ENCODE results near the gene FURIN. TPM values are rescaled to one million over a fixed set of nuclear protein-coding genes. Genes with fewer than 3 reads are reported as not detected.
A peak's percentile ranks its signal among the peaks of the same experiment; 100 is the strongest.

The FURIN gene
- polyA plus RNA-seq, 2 of the 4 experiments (the other 2 are of a cell fraction), result 16.8 to 33.3 TPM

DNA sequence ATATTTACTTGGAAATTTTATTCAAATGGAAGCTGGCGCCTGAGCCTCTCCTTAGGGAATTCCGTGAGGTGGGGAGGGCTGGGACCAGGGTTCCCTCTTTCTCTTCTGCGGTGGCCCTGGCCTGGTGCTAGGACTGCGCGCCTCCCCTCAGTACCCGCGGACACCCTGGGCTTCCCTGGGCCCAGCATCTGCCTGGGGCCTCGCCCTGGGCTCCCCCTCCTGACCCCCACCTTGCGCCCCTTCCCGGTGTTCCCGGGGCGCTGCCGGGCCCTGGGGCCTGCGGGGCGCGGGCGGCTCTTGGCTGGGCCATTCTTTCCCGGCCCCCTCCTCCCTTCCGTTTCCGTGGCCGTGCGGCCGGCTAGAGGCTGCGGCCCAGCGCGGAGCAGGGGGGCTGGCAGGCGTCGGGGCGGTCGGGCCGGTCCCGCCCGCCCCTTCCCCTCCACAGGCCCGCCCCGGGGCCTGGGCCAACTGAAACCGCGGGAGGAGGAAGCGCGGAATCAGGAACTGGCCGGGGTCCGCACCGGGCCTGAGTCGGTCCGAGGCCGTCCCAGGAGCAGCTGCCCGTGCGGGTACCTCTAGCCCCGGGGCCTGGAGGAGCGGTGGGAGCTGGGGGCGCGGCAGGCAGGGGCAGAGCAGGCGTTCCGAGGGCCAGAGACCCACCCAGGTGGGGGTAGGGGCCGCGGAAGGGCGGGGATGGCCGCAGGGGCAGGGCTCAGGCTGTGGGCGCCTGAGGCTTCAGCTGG, 15.8 kb downstream of the FURIN start, which contains the start of gene FES:
Gene FES (plus strand): TSS at position 529 of the 743 bp plus-strand sequence. CDS start 542 bp downstream, outside the sequence.
- ATAC-seq (no peak), FAIRE-seq (no peak), DNase-seq (ENCODE audit: low read depth in 1 of 2, low spot score in 1 of 2) (no peak)
- TF ChIP-seq RNF2 (IDR thresholded peaks at IDR 0.05; ENCODE audit: borderline replicate concordance, low read depth) (no peak), RCOR1 (IDR thresholded peaks at IDR 0.05; ENCODE audit: low read depth, low read length) (no peak), ZFP36 (IDR thresholded peaks at IDR 0.05; ENCODE audit: borderline replicate concordance, partially characterized antibody) (no peak), KDM1A (IDR thresholded peaks at IDR 0.05; ENCODE audit: low read depth) (no peak), FOSB (CRISPR knock-in tag; IDR thresholded peaks at IDR 0.05) (no peak), MAFK (IDR thresholded peaks at IDR 0.05; ENCODE audit: partially characterized antibody) (no peak), SREBF2 (IDR thresholded peaks at IDR 0.05) (no peak), SMC3 (IDR thresholded peaks at IDR 0.05) (no peak), CBX2 (IDR thresholded peaks at IDR 0.05; ENCODE audit: borderline replicate concordance, low read depth) (no peak), KDM5A (IDR thresholded peaks at IDR 0.05) (no peak)
- TF ChIP-seq, protein P1, sequence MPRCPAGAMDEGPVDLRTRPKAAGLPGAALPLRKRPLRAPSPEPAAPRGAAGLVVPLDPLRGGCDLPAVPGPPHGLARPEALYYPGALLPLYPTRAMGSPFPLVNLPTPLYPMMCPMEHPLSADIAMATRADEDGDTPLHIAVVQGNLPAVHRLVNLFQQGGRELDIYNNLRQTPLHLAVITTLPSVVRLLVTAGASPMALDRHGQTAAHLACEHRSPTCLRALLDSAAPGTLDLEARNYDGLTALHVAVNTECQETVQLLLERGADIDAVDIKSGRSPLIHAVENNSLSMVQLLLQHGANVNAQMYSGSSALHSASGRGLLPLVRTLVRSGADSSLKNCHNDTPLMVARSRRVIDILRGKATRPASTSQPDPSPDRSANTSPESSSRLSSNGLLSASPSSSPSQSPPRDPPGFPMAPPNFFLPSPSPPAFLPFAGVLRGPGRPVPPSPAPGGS (IDR thresholded peaks at IDR 0.05), result no peak
- TF ChIP-seq, protein P2, sequence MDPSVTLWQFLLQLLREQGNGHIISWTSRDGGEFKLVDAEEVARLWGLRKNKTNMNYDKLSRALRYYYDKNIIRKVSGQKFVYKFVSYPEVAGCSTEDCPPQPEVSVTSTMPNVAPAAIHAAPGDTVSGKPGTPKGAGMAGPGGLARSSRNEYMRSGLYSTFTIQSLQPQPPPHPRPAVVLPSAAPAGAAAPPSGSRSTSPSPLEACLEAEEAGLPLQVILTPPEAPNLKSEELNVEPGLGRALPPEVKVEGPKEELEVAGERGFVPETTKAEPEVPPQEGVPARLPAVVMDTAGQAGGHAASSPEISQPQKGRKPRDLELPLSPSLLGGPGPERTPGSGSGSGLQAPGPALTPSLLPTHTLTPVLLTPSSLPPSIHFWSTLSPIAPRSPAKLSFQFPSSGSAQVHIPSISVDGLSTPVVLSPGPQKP (IDR thresholded peaks at IDR 0.05; ENCODE audit: low read depth, low read length), result no peak
- CTCF ChIA-PET, result interaction anchor here (1.2 to 10.9 kb wide), 20 partner anchors 9 to 565 kb away, joined by 3 to 265 read pairs (median 24); partner anchors contain the start of genes BLM, FURIN, HDDC3 and MAN2A2
- POLR2A ChIA-PET, result no interaction called here
- H3K4me1 ChIP-seq, result no peaks in the 10 kb centered on the region
- H3K4me3 ChIP-seq, result no peak within 1 kb of the TSS
- WGBS (ENCODE audit: missing lambda C conversion rate), result 92% methylated on average over 48 of the region's 58 CpGs
- peak within 1 kb of the TSS in 1 of 2 experiments; percentile 15; a peak in 1 of 6 replicates for H3K27ac ChIP-seq
- no peaks in the 10 kb centered on the region for H3K9me3 ChIP-seq
- no peak within 1 kb of the TSS for H3K4me2 ChIP-seq

DNA sequence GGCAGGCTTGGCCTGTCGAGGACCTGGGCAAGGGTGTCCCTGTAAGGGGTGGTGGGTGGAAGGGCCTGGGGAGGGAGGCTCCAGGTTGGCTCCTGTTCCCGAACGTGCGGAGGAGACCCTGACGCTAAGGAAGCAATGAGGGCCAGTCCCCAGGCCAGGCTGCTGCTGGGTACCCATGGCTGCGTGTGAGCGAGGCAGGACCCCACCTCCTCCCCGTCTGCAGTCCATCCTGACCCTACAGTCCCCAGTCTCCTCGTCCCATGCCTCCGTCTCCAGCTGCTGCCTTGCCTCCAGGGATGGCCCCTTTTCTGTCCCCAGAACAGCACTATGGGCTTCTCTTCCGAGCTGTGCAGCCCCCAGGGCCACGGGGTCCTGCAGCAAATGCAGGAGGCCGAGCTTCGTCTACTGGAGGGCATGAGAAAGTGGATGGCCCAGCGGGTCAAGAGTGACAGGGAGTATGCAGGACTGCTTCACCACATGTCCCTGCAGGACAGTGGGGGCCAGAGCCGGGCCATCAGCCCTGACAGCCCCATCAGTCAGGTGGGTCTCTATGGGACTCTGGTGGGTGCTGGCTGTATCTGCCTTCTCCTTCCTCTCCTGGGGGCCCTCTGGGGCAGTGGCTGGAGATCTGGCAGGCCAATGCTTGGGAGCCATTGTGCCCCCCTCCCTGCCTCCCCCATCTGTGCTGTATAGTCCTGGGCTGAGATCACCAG, 16.5 kb downstream of the FURIN start:
- H3K9me3 ChIP-seq, result no peaks in the 10 kb centered on the region
- no peak overlapping the region for H3K27ac ChIP-seq
- TF ChIP-seq, protein P3, sequence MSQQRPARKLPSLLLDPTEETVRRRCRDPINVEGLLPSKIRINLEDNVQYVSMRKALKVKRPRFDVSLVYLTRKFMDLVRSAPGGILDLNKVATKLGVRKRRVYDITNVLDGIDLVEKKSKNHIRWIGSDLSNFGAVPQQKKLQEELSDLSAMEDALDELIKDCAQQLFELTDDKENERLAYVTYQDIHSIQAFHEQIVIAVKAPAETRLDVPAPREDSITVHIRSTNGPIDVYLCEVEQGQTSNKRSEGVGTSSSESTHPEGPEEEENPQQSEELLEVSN (IDR thresholded peaks at IDR 0.05; ENCODE audit: borderline replicate concordance, low read depth), result no peak
- TF ChIP-seq RCOR1 (IDR thresholded peaks at IDR 0.05; ENCODE audit: low read depth, low read length), result no peak
- no peak for TF ChIP-seq ZNF302 (CRISPR knock-in tag; IDR thresholded peaks at IDR 0.05)
- TF ChIP-seq JUNB (IDR thresholded peaks at IDR 0.05), result no peak
- TF ChIP-seq FOXS1 (CRISPR knock-in tag; IDR thresholded peaks at IDR 0.05), result no peak
- TF ChIP-seq, protein P4, sequence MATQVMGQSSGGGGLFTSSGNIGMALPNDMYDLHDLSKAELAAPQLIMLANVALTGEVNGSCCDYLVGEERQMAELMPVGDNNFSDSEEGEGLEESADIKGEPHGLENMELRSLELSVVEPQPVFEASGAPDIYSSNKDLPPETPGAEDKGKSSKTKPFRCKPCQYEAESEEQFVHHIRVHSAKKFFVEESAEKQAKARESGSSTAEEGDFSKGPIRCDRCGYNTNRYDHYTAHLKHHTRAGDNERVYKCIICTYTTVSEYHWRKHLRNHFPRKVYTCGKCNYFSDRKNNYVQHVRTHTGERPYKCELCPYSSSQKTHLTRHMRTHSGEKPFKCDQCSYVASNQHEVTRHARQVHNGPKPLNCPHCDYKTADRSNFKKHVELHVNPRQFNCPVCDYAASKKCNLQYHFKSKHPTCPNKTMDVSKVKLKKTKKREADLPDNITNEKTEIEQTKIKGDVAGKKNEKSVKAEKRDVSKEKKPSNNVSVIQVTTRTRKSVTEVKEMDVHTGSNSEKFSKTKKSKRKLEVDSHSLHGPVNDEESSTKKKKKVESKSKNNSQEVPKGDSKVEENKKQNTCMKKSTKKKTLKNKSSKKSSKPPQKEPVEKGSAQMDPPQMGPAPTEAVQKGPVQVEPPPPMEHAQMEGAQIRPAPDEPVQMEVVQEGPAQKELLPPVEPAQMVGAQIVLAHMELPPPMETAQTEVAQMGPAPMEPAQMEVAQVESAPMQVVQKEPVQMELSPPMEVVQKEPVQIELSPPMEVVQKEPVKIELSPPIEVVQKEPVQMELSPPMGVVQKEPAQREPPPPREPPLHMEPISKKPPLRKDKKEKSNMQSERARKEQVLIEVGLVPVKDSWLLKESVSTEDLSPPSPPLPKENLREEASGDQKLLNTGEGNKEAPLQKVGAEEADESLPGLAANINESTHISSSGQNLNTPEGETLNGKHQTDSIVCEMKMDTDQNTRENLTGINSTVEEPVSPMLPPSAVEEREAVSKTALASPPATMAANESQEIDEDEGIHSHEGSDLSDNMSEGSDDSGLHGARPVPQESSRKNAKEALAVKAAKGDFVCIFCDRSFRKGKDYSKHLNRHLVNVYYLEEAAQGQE (IDR thresholded peaks at IDR 0.05), result no peak
- TF ChIP-seq JUN (IDR thresholded peaks at IDR 0.05), result no peak
- no peak for TF ChIP-seq CEBPB (IDR thresholded peaks at IDR 0.05)
- no peak for TF ChIP-seq HOXB13 (CRISPR knock-in tag; IDR thresholded peaks at IDR 0.05; ENCODE audit: low read depth)
- TF ChIP-seq ESRRA (IDR thresholded peaks at IDR 0.05; ENCODE audit: borderline replicate concordance, low read length), result no peak
- TF ChIP-seq, protein P5, sequence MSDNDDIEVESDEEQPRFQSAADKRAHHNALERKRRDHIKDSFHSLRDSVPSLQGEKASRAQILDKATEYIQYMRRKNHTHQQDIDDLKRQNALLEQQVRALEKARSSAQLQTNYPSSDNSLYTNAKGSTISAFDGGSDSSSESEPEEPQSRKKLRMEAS (IDR thresholded peaks at IDR 0.05), result no peak
- CTCF ChIA-PET, result interaction anchor here (0.7 to 10.9 kb wide), 80 partner anchors 10 to 596 kb away, joined by 3 to 265 read pairs (median 8); partner anchors contain the start of genes BLM, FURIN, HDDC3 and MAN2A2
- ATAC-seq (peak in 1 of 2 experiments; percentile 5; a peak in 3 of 6 replicates), DNase-seq (ENCODE audit: low read depth in 1 of 2, low spot score in 1 of 2) (no peak), FAIRE-seq (no peak)
- POLR2A ChIA-PET, result no interaction called here
- no peak overlapping the region for H3K4me2 ChIP-seq
- no peaks in the 10 kb centered on the region for H3K4me1 ChIP-seq
- no peak overlapping the region for H3K4me3 ChIP-seq
- 83% methylated on average over 16 of the region's 16 CpGs for WGBS (ENCODE audit: missing lambda C conversion rate)
